HepG2 (cell line): ENCODE data around the gene APOM. TPM values are rescaled to one million over a fixed set of nuclear protein-coding genes. Genes with fewer than 3 reads are reported as not detected.
A peak's percentile ranks its signal among the peaks of the same experiment; 100 is the strongest.

Experiments
- ATAC-seq: fragments of 200-7000 bp; cut with Tn5 transposase; 3 replicates; pipeline ENCODE4 v1.9.1; 2020; ENCODE audit warnings: mild to moderate bottlenecking, moderate library complexity
- BruUV-seq: library from RNA; stranded (reverse); fragments of 400-500 nt; replicated peaks from 2 replicates; lab custom pipeline; 2021; lab: Mats Ljungman, UMichigan
- CTCF ChIA-PET: fragments of 300-600 bp; formaldehyde crosslinking; extraction: SDS; loops from one replicate; lab custom pipeline; 2021; ENCODE audit warnings: low total read pairs, inconsistent platforms, low intra/inter-chr PET ratio; lab: Yijun Ruan, JAX
- POLR2A ChIA-PET: fragments of 350-600 bp; sonication (Branson Sonifier 250); formaldehyde crosslinking; loops from one replicate; lab custom pipeline; 2020; ENCODE audit warnings: antibody characterized with exemption, inconsistent platforms; lab: Yijun Ruan, JAX
- DNase-seq: peaks from one replicate; pipeline ENCODE4 v3.0.0-alpha.2; 2015; ENCODE audit warnings: low spot score
- FAIRE-seq: peaks from 3 replicates; lab custom pipeline; 2011; peaks lifted over from hg19 to GRCh38; lab: Jason Lieb, UNC
- H2AFZ ChIP-seq: one replicate; pipeline ENCODE4 v1.6.1; 2011; ENCODE audit warnings: low read length, inconsistent platforms
- H3K27ac ChIP-seq: fragments of 300-600 bp; 3 replicates; pipeline ENCODE4 v1.8.0; 2011; ENCODE audit warnings: mixed run types, mild to moderate bottlenecking, mixed read lengths, low read length, inconsistent platforms; ENCODE audit not compliant: insufficient read depth; ENCODE audit errors: extremely low read length
- H3K27me3 ChIP-seq, 2 experiments: fragments of 200-600 bp in 1 of 2; 2 replicates in 1 of 2; 3 replicates in 1 of 2; pipeline versions ENCODE4 v1.6.0 to v1.8.0; 2011; ENCODE audit warnings: low read length in 2 of 2, mild to moderate bottlenecking in 2 of 2, moderate library complexity in 2 of 2, inconsistent platforms in 1 of 2; ENCODE audit not compliant: insufficient read depth in 2 of 2, control insufficient read depth in 1 of 2
- H3K36me3 ChIP-seq, 2 experiments: fragments of 200-600 bp in 1 of 2; replicated peaks in 1 of 2; 2 replicates in 1 of 2; 3 replicates in 1 of 2; pipeline versions ENCODE4 v1.5.1 to v1.8.0; 2011; ENCODE audit warnings: low read length in 2 of 2, inconsistent platforms in 1 of 2; ENCODE audit not compliant: insufficient read depth in 2 of 2, control insufficient read depth in 1 of 2
- H3K4me1 ChIP-seq: 2 replicates; pipeline ENCODE4 v1.5.1; 2012; ENCODE audit warnings: low read length, inconsistent platforms; ENCODE audit not compliant: insufficient read depth
- H3K4me2 ChIP-seq: 2 replicates; pipeline ENCODE4 v1.6.0; 2011; ENCODE audit warnings: low read depth, low read length, inconsistent platforms
- H3K4me3 ChIP-seq, 3 experiments: fragments of 200-600 bp in 1 of 3; sonication (generic), shearing (Covaris generic) in 1 of 3; replicated peaks in 1 of 3; 2 replicates each; pipeline ENCODE4 v1.5.1; 2011 to 2016; ENCODE audit warnings: low read length in 3 of 3, inconsistent platforms in 2 of 3, low read depth in 2 of 3, mild to moderate bottlenecking in 2 of 3, control low read depth in 1 of 3, mixed read lengths in 1 of 3; ENCODE audit not compliant: insufficient read depth in 1 of 3
- H3K79me2 ChIP-seq: one replicate; pipeline ENCODE4 v1.6.1; 2011; ENCODE audit warnings: low read length, inconsistent platforms; ENCODE audit not compliant: insufficient read depth
- H3K9ac ChIP-seq: 2 replicates; pipeline ENCODE4 v1.6.0; 2011; ENCODE audit warnings: mild to moderate bottlenecking, low read depth, low read length, inconsistent platforms; ENCODE audit not compliant: insufficient read depth
- H3K9me3 ChIP-seq: 2 replicates; pipeline ENCODE4 v1.5.1; 2012; ENCODE audit warnings: mild to moderate bottlenecking, low read length
- H4K20me1 ChIP-seq: 2 replicates; pipeline ENCODE4 v1.6.0; 2011; ENCODE audit warnings: inconsistent platforms, mild to moderate bottlenecking, low read length, moderate library complexity; ENCODE audit not compliant: insufficient read depth
- AGO2 ChIP-seq: fragments of 200-400 bp; formaldehyde crosslinking; optimal IDR thresholded peaks from 2 replicates; pipeline ENCODE3; 2017; ENCODE audit warnings: mild to moderate bottlenecking, low read depth, low read length, moderate library complexity
- CREB1 ChIP-seq, 2 experiments: fragments of 450-650 bp in 1 of 2; IDR thresholded peaks; 2 replicates each; pipeline ENCODE4 v1.6.1; 2016 to 2017; ENCODE audit warnings: control low read depth in 1 of 2, mild to moderate bottlenecking in 1 of 2, missing compliant biosample characterization in 1 of 2, missing genetic modification characterization in 1 of 2
- GABPB1 ChIP-seq: IDR thresholded peaks from 2 replicates; pipeline ENCODE4 v1.6.1; 2016; ENCODE audit warnings: mild to moderate bottlenecking, missing genetic modification reagents, moderate library complexity, missing compliant biosample characterization
- KDM3A ChIP-seq: IDR thresholded peaks from 2 replicates; pipeline ENCODE4 v1.6.1; 2018; ENCODE audit warnings: low read depth, missing compliant biosample characterization
- KLF11 ChIP-seq: IDR thresholded peaks from 2 replicates; pipeline ENCODE4 v1.6.1; 2016; ENCODE audit warnings: missing compliant biosample characterization
- MTF1 ChIP-seq: sonication (generic); formaldehyde crosslinking; IDR thresholded peaks from 2 replicates; pipeline ENCODE4 v1.5.0; 2020; ENCODE audit warnings: missing genetic modification reagents
- NPAS2 ChIP-seq: sonication (generic); formaldehyde crosslinking; IDR thresholded peaks from 2 replicates; pipeline ENCODE4 v1.8.0; 2022; ENCODE audit warnings: mild to moderate bottlenecking, missing genetic modification reagents, borderline replicate concordance
- PHF21A ChIP-seq: sonication (generic); formaldehyde crosslinking; IDR thresholded peaks from 2 replicates; pipeline ENCODE4 v1.5.0; 2020; ENCODE audit warnings: mild to moderate bottlenecking, missing genetic modification reagents
- PRPF4 ChIP-seq: fragments of 200-400 bp; formaldehyde crosslinking; IDR thresholded peaks from 2 replicates; pipeline ENCODE4 v1.6.1; 2016; ENCODE audit warnings: low read length, low read depth; ENCODE audit not compliant: poor library complexity, severe bottlenecking
- ZBTB38 ChIP-seq: sonication (generic); formaldehyde crosslinking; IDR thresholded peaks from 2 replicates; pipeline ENCODE4 v1.5.1; 2020; ENCODE audit warnings: mild to moderate bottlenecking, missing genetic modification reagents
- ZNF180 ChIP-seq: sonication (generic); formaldehyde crosslinking; IDR thresholded peaks from 2 replicates; pipeline ENCODE4 v1.4.0; 2020; ENCODE audit warnings: low read depth, missing genetic modification reagents, borderline replicate concordance
- ZNF253 ChIP-seq: sonication (generic); formaldehyde crosslinking; IDR thresholded peaks from 2 replicates; pipeline ENCODE4 v1.8.0; 2022; ENCODE audit warnings: mild to moderate bottlenecking, missing genetic modification reagents, borderline replicate concordance
- ZNF615 ChIP-seq: sonication (generic); formaldehyde crosslinking; IDR thresholded peaks from 2 replicates; pipeline ENCODE4 v1.5.0; 2020; ENCODE audit warnings: mild to moderate bottlenecking, missing genetic modification reagents, borderline replicate concordance
- ZNF782 ChIP-seq: sonication (generic); formaldehyde crosslinking; IDR thresholded peaks from 2 replicates; pipeline ENCODE4 v1.4.0; 2020; ENCODE audit warnings: missing genetic modification reagents, mild to moderate bottlenecking, borderline replicate concordance
- WGBS: methylation state at CpG from one replicate; pipeline ENCODE4 v1.1.6; 2017; ENCODE audit warnings: low lambda C conversion rate; 5-methylcytosine and 5-hydroxymethylcytosine counted together
- in situ Hi-C: cut with HindIII; loops from 2 replicates; pipeline ENCODE4 v1.10.0; 2017; ENCODE audit warnings: low pct_unique_long_range_greater_than_20kb; ENCODE audit not compliant: extremely low pct_ligation_motif_present
- intact Hi-C: fragments of 100-400 bp; cut with micrococcal nuclease; formaldehyde crosslinking; loops from one replicate; pipeline ENCODE4 v1.10.0; 2022; ENCODE audit not compliant: unreplicated experiment
- polyA plus RNA-seq, 8 experiments: library from polyadenylated mRNA; depleted of rRNA in 3 of 8; stranded (reverse) in 7 of 8; unstranded in 1 of 8; fragments of >200 nt; fragmentation: Illumina TruSeq in 4 of 8; extraction: Trizol in 4 of 8; gene quantifications; 2 replicates each; pipeline versions ENCODE4 v1.2.1 to v1.2.3, GENCODE V29; 2011 to 2016; ENCODE audit warnings: low read depth in 4 of 8, missing spikeins in 1 of 8, mixed read lengths in 1 of 8; ENCODE audit not compliant: insufficient read depth in 1 of 8
- total RNA-seq, 5 experiments: library from RNA; depleted of rRNA; stranded (reverse); fragments of >200 nt; fragmentation: Illumina TruSeq; extraction: Trizol; gene quantifications; 2 replicates each; pipeline ENCODE4 v1.2.3, GENCODE V29; 2016; ENCODE audit warnings: low read depth in 1 of 5
- TF ChIP-seq, protein P1 (sequence below): sonication (generic); formaldehyde crosslinking; IDR thresholded peaks from 2 replicates; pipeline ENCODE4 v1.4.0; 2020; ENCODE audit warnings: mild to moderate bottlenecking, missing genetic modification reagents
- TF ChIP-seq, protein P2 (sequence below): sonication (generic); formaldehyde crosslinking; IDR thresholded peaks from 2 replicates; pipeline ENCODE4 v1.8.1; 2023; ENCODE audit warnings: mild to moderate bottlenecking, moderate library complexity, missing genetic modification reagents
- TF ChIP-seq, protein P3 (sequence below): sonication (generic); formaldehyde crosslinking; IDR thresholded peaks from 2 replicates; pipeline ENCODE4 v1.9.0; 2021; ENCODE audit warnings: missing genetic modification reagents, mild to moderate bottlenecking, borderline replicate concordance

The APOM gene
- total and polyA plus RNA-seq, 2 of the 13 experiments (the other 11 are each of a cell fraction or from before 2014, with no cell fraction given) = 98.2 to 1,140 TPM

DNA sequence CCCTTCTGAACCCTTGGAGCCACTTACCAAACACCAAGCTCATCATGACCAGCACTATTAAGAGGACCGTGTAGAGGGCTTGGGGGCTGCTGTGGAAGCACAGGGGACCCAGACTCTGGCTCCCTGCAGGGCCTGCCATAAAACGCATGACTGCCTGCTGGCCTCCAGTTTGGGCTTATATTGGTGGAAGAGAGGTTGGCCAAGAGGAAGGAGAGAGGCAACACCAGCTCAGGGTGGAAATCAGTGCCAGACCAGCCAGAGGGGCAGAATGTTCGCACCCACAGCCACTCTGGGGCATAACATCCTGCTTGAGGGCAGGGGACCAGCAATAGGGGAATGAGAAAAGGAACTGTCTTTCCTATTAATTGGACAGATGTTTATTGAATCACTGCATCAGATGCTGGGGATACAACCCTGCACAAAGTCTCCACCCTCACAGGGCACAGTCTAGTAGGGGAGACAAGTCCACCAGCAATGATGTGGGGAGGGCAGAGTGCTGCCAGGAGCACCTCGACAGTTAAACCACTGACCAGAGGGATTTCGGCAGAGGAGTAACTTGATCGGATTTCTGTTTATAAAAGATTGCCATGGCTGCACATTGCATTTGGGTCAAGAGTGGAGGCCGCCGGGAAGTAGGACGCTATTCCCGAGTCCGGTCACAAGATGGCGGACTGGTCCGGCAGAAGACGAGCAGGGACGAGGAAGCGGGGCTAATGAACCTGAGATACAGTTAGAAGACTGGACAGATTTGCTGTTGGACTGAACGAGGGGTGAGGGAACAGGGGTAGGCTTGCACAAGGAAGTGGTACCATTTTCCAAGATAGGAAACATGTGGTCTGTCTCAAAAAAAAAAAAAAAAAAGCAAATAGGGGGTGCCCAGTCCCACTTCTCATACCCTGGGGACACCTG lies 24.8 kb downstream of the APOM start, which contains the start of gene LY6G5C (continued):
- TF ChIP-seq NPAS2 (CRISPR knock-in tag) (no peak), ZNF615 (CRISPR knock-in tag) (no peak)
- TF ChIP-seq, all 625 proteins: peak for 89

GRCh38 chr6:31681135-31681671 lies 25.5 kb downstream of the APOM start:
- FAIRE-seq = no peak
- BruUV-seq = no TSS peak
- Histone ChIP-seq H3K4me3 (no peak overlapping the region), H3K4me2 (peak overlapping the region; percentile 63; the same call in 1 of the 2 replicates), H3K36me3 (peaks cover under 1% of the 10 kb centered on the region in 2 experiments; a peak in 2 of 5 replicates), H3K9me3 (no peaks in the 10 kb centered on the region), H3K4me1 (peaks cover 26% of the 10 kb centered on the region), H3K27me3 (no peaks in the 10 kb centered on the region), H4K20me1 (no peaks in the 10 kb centered on the region), H3K9ac (no peak overlapping the region), H2AFZ (no peak overlapping the region), H3K27ac (no peak overlapping the region), H3K79me2 (no peaks in the 10 kb centered on the region)
- POLR2A ChIA-PET = interaction anchor here (0.6 to 1.9 kb wide), 4 partner anchors 10 to 168 kb away, joined by 4 to 5 read pairs (median 4); partner anchors contain the start of genes ABHD16A and HSPA1B
- intact Hi-C loops (loop anchor here (2.0 to 5.0 kb wide), 3 partner anchors 22 to 142 kb away; partner anchors contain the start of genes ABHD16A and LY6G6D), in situ Hi-C loops (loop anchor here (5.0 kb wide), 1 partner anchor 86 kb away; no protein-coding TSS in a partner anchor)
- no peak for DNase-seq
- WGBS = 96% methylated on average over 40 of the region's 40 CpGs
- CTCF ChIA-PET = interaction anchor here (0.7 to 3.9 kb wide), 8 partner anchors 9 to 436 kb away, joined by 3 to 30 read pairs (median 3); partner anchors contain the start of gene DDAH2
- peak; percentile 4 for ATAC-seq
- no peak for TF ChIP-seq KLF11 (CRISPR knock-in tag)
- TF ChIP-seq ZNF180 (CRISPR knock-in tag) = no peak
- no peak for TF ChIP-seq ZNF253 (CRISPR knock-in tag)
- TF ChIP-seq AGO2 = peak; percentile 40
- TF ChIP-seq PHF21A (CRISPR knock-in tag) = no peak
- no peak for TF ChIP-seq MTF1 (CRISPR knock-in tag)
- no peak for TF ChIP-seq CREB1 (IDR thresholded peaks at IDR 0.05)
- TF ChIP-seq CREB1 (CRISPR knock-in tag; IDR thresholded peaks at IDR 0.05) = no peak
- TF ChIP-seq ZNF782 (CRISPR knock-in tag) = peak; percentile 16; the same call in 1 of the 2 replicates
- TF ChIP-seq, protein P1, sequence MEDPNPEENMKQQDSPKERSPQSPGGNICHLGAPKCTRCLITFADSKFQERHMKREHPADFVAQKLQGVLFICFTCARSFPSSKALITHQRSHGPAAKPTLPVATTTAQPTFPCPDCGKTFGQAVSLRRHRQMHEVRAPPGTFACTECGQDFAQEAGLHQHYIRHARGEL (CRISPR knock-in tag) = 0 out of 2 replicates have a peak, but pooled peaks have one; percentile 6
- TF ChIP-seq ZBTB38 (CRISPR knock-in tag) = peak; percentile 14; the same call in 1 of the 2 replicates
- TF ChIP-seq KDM3A (CRISPR knock-in tag) = 0 out of 2 replicates have a peak, but pooled peaks have one; percentile 3
- no peak for TF ChIP-seq PRPF4
- TF ChIP-seq, protein P2, sequence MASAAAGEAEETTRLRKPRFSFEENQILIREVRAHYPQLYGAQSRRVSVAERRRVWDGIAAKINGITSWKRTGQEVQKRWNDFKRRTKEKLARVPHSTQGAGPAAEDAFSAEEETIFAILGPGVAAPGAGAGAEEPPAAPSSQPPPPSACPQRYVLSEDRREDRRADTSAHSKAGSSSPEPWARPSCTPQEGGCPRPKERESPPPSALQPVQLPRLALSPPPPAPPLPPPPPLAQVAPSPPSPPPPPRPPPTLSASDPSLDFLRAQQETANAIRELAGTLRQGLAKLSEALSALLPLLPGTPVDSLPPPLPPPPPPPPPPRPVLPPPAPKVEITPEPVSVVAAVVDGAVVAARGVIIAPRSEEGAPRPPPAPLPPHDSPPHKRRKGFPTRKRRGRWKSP (CRISPR knock-in tag) = no peak
- TF ChIP-seq GABPB1 (CRISPR knock-in tag) = peak; percentile 13; the same call in 1 of the 2 replicates
- TF ChIP-seq, protein P3, sequence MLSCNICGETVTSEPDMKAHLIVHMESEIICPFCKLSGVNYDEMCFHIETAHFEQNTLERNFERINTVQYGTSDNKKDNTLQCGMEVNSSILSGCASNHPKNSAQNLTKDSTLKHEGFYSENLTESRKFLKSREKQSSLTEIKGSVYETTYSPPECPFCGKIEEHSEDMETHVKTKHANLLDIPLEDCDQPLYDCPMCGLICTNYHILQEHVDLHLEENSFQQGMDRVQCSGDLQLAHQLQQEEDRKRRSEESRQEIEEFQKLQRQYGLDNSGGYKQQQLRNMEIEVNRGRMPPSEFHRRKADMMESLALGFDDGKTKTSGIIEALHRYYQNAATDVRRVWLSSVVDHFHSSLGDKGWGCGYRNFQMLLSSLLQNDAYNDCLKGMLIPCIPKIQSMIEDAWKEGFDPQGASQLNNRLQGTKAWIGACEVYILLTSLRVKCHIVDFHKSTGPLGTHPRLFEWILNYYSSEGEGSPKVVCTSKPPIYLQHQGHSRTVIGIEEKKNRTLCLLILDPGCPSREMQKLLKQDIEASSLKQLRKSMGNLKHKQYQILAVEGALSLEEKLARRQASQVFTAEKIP = no peak
